ENCODE measurements around the gene SCYGR5.

Gene SCYGR5

GRCh38 chr2:227674485-227674884 lies 7.9 kb downstream of the SCYGR5 start:
- no peak for DNase-seq

- no peak for DNase-seq
Measured at GRCh38 chr2:227677928-227678327, 11.3 kb downstream of the SCYGR5 start.

GRCh38 chr2:227684258-227684657 lies 17.7 kb downstream of the SCYGR5 start:
- DNase-seq, result no peak

- DNase-seq, result no peak
Measured at GRCh38 chr2:227687189-227687588, 20.6 kb downstream of the SCYGR5 start.

GRCh38 chr2:227696990-227697679 lies 30.5 kb downstream of the SCYGR5 start:
- no peak for DNase-seq

- no peak for DNase-seq
Measured at GRCh38 chr2:227701556-227701955, 35.0 kb downstream of the SCYGR5 start.

- no peak for DNase-seq
Measured at GRCh38 chr2:227703280-227703732, 36.7 kb downstream of the SCYGR5 start.

GRCh38 chr2:227703961-227704360 lies 37.4 kb downstream of the SCYGR5 start:
- no peak for DNase-seq

GRCh38 chr2:227706859-227707258 lies 40.3 kb downstream of the SCYGR5 start:
- DNase-seq, result no peak

GRCh38 chr2:227707390-227707789 lies 40.8 kb downstream of the SCYGR5 start:
- DNase-seq, result no peak

GRCh38 chr2:227710986-227711385 lies 44.4 kb downstream of the SCYGR5 start:
- DNase-seq, result no peak

GRCh38 chr2:227713291-227713690 lies 46.7 kb downstream of the SCYGR5 start:
- DNase-seq, result no peak

- DNase-seq, result no peak
Measured at GRCh38 chr2:227716501-227716900, 49.9 kb downstream of the SCYGR5 start.
